ENCODE measurements around the gene PTK7. TPM values are rescaled to one million over a fixed set of nuclear protein-coding genes. Genes with fewer than 3 reads are reported as not detected.

The PTK7 gene
- total and polyA plus RNA-seq, 4 donors, result 37.4 to 173 (median 84.2) TPM

- no peak for TF ChIP-seq CTCF (IDR thresholded peaks at IDR 0.05; ENCODE audit: control extremely low read depth, extremely low read depth)
- peaks cover 0 to 28% (median 24%) of the 10 kb centered on the region in 4 donors for H3K36me3 ChIP-seq (ENCODE audit: control insufficient read depth in 4 of 4, insufficient read depth in 4 of 4, low read length in 4 of 4)
- H3K4me3 ChIP-seq, result no peak overlapping the region
- peak in 1 of 3 donors; percentile 12 for DNase-seq
- H3K27ac ChIP-seq (ENCODE audit: low read depth in 1 of 2, low read length in 1 of 2), result peak overlapping the region; percentile 87 to 96
- H3K9me3 ChIP-seq (ENCODE audit: control insufficient read depth in 4 of 4, insufficient read depth in 3 of 4, low read length in 3 of 4), result no peaks in the 10 kb centered on the region
- H3K4me1 ChIP-seq (ENCODE audit: control insufficient read depth in 5 of 5, insufficient read depth in 5 of 5, low read length in 5 of 5), result peaks cover 5 to 39% (median 10%) of the 10 kb centered on the region in 5 donors
- 69 to 71% methylated on average over 17 of the region's 17 CpGs for WGBS, 2 donors
- H3K9ac ChIP-seq (ENCODE audit: insufficient read depth in 1 of 2, low read length in 2 of 2), result peak overlapping the region; percentile 60 to 87
- no peaks in the 10 kb centered on the region for H3K27me3 ChIP-seq (ENCODE audit: control insufficient read depth in 3 of 3, insufficient read depth in 3 of 3, low read length in 2 of 3)
- ATAC-seq (ENCODE audit: insufficient read depth, low FRiP score), result no peak
Measured at GRCh38 chr6:43054206-43054943, 21.7 kb upstream of the PTK7 start.

- no peaks in the 10 kb centered on the region for H3K27me3 ChIP-seq (ENCODE audit: control insufficient read depth in 3 of 3, insufficient read depth in 3 of 3, low read length in 2 of 3)
- DNase-seq (no peak), ATAC-seq (ENCODE audit: insufficient read depth, low FRiP score) (no peak)
- H3K9me3 ChIP-seq (ENCODE audit: control insufficient read depth in 4 of 4, insufficient read depth in 3 of 4, low read length in 3 of 4), result no peaks in the 10 kb centered on the region
- H3K36me3 ChIP-seq (ENCODE audit: control insufficient read depth in 4 of 4, insufficient read depth in 4 of 4, low read length in 4 of 4), result peaks cover 0 to 16% (median 12%) of the 10 kb centered on the region in 4 donors
- WGBS, 2 donors, result 91% methylated on average over 8 of the region's 8 CpGs
- no peak overlapping the region for H3K9ac ChIP-seq (ENCODE audit: insufficient read depth in 1 of 2, low read length in 2 of 2)
- H3K4me3 ChIP-seq, result no peak overlapping the region
- H3K27ac ChIP-seq (ENCODE audit: low read depth in 1 of 2, low read length in 1 of 2), result no peak overlapping the region
- TF ChIP-seq CTCF (IDR thresholded peaks at IDR 0.05; ENCODE audit: control extremely low read depth, extremely low read depth), result no peak
- peaks cover 11 to 45% (median 15%) of the 10 kb centered on the region in 5 donors for H3K4me1 ChIP-seq (ENCODE audit: control insufficient read depth in 5 of 5, insufficient read depth in 5 of 5, low read length in 5 of 5)
Measured at GRCh38 chr6:43055966-43056365, 20.1 kb upstream of the PTK7 start.

GRCh38 chr6:43058531-43058930 is 17.6 kb upstream of the PTK7 start:
- H3K27ac ChIP-seq (ENCODE audit: low read depth in 1 of 2, low read length in 1 of 2), result peak overlapping the region in 1 of 2 donors; percentile 86
- H3K9me3 ChIP-seq (ENCODE audit: control insufficient read depth in 4 of 4, insufficient read depth in 3 of 4, low read length in 3 of 4), result no peaks in the 10 kb centered on the region
- DNase-seq (no peak), ATAC-seq (ENCODE audit: insufficient read depth, low FRiP score) (no peak)
- H3K9ac ChIP-seq (ENCODE audit: insufficient read depth in 1 of 2, low read length in 2 of 2), result peak overlapping the region; percentile 77 to 78
- H3K27me3 ChIP-seq (ENCODE audit: control insufficient read depth in 3 of 3, insufficient read depth in 3 of 3, low read length in 2 of 3), result no peaks in the 10 kb centered on the region
- TF ChIP-seq CTCF (IDR thresholded peaks at IDR 0.05; ENCODE audit: control extremely low read depth, extremely low read depth), result no peak
- peaks cover 0 to 21% (median 17%) of the 10 kb centered on the region in 4 donors for H3K36me3 ChIP-seq (ENCODE audit: control insufficient read depth in 4 of 4, insufficient read depth in 4 of 4, low read length in 4 of 4)
- 81 to 85% methylated on average over 1 of the region's 1 CpG for WGBS, 2 donors
- peak overlapping the region; percentile 75 for H3K4me3 ChIP-seq
- H3K4me1 ChIP-seq (ENCODE audit: control insufficient read depth in 5 of 5, insufficient read depth in 5 of 5, low read length in 5 of 5), result peaks cover 4 to 25% (median 12%) of the 10 kb centered on the region in 5 donors

All from lung (tissue), 12 donors.